Measurements from ENCODE around the gene UBE3B.

UBE3B gene

GRCh38 chr12:109549613-109550270 lies 72.3 kb downstream of the UBE3B start:
- DNase-seq (ENCODE audit: extremely low read depth in 1 of 2, low read depth in 1 of 2), result no peak

DNA sequence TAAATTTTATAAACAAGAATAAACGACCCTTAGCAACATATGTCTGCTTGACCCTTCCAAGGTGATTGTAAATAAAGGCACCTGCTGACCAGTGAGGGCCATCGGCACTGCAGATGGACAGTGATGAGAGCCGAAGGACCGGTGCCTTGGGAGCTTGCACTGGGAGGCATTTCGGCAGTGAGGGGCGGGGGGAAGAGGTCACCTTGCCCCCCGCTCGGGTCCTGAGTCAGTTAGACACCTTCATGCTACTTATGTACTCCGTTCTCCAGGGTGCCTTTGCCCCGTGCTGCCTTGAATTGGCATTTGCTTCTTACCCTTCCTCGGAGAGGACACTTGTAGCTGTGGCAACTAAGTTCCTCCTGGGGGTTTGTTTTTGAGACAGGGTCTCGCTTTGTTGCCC lies 72.8 kb downstream of the UBE3B start:
- no peak for DNase-seq (ENCODE audit: extremely low read depth in 1 of 2, low read depth in 1 of 2)

- DNase-seq (ENCODE audit: extremely low read depth in 1 of 2, low read depth in 1 of 2), result no peak
Measured at GRCh38 chr12:109551108-109551507, 73.7 kb downstream of the UBE3B start.

DNA sequence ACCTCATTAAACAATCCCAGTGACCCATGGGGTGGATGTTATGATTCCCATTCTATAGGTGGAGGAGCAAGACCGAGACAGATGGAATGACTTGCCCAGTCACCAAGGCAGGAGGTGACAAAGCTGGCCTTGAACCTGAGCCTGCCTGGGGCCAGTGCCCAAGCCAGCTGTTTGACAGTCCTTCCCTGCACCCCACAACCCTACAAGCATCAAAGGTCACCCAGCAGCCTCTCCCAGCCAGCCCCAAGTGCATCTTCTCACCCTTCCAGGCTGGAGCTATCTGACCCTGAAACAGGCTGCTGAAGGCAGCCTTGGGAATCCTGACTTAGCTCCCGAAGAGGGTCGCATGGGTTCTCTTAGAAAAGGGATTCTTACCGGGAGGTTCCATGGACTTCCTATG lies 75.5 kb downstream of the UBE3B start:
- DNase-seq (ENCODE audit: extremely low read depth in 1 of 2, low read depth in 1 of 2), result no peak

- no peak for DNase-seq (ENCODE audit: extremely low read depth in 1 of 2, low read depth in 1 of 2)
Measured at GRCh38 chr12:109553483-109553882, 76.0 kb downstream of the UBE3B start.

DNA sequence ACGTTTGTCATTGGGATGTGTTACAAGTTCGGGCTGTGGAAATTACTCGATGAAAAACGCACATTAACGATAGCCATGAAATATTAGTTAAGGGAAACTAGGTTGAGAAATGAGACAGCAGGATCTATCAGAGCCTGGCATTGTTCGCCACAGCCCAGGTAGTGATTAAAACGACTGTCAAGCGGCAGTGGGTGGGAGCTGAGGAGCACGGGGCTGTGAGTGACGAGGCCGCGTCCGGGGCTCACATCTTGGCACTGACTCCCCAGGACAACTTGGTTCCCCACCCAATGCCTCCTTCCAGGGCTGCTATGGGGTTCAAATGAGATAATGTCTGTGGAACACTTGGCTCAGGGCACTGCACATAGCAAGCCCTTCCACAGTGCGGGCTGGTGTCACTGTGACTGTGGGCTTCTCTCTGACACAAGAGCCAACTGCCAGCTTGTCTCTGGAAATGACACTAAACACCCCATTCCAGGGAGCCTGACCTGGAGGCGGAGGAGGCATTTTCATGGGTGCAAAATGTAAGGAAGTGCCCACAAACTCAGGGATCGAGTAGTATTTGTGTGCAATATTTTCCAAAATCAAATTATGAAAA lies 76.6 kb downstream of the UBE3B start:
- DNase-seq (ENCODE audit: extremely low read depth in 1 of 2, low read depth in 1 of 2), result no peak

DNA sequence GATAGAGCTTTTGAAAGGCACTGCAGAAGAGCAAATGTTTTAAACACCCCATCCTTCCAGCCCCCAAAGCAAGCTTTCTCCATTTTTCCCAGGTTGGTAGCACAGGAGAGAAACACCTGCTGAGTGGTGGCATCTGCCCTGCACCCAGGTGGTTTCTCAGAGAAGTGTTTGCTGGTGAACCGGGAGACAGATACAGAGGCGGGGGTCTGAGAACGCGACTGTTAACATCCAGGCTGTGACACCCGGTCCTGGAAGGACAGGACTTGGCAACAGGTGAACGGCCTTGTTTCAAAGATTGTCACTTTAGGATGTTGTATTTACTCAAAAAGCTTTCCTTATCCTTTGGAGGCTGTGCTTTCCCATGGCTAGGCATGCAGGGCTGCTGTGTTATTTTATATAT lies 77.3 kb downstream of the UBE3B start:
- DNase-seq (ENCODE audit: extremely low read depth in 1 of 2, low read depth in 1 of 2), result no peak

DNA sequence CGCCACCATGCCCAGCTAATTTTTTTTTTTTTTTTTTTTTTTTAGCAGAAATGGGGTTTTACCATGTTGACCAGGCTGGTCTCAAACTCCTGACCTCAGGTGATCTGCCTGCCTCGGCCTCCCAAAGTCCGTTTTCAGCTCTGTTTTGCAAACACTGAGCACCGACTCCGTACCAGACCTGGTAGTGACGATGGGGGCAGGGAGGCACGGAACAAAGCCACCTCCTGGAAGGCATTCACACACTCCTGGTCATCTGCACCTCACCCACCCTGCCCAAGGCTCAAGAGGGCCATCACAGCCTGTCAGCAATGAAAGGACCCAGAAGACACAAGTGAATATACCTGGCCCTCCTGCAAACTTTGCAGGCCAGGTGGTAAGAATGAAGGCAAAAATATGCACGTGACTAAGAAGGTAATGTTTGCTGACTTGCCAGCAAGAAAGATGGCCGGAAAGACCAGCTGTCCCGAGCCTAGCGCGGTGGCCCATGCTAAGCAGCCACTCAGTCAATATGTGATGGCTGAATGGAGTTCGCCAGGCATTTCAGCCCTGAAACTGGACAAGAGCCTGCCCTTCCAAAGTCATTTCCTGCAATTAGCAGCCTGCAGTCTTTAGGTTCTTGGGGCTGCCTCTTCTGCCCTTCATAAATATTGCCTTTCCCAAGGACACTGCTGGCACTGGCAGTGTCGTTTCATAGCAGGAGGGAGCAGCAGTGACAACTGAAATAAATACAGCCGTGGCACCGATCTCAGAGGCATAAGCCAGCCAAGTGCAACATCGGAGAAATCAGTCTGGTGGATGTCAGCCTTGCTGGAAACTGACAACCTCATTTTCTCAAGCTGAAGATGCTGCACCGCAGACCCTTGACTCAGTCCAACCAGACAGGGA lies 78.2 kb downstream of the UBE3B start:
- DNase-seq (ENCODE audit: extremely low read depth in 1 of 2, low read depth in 1 of 2), result no peak

- no peak for DNase-seq (ENCODE audit: extremely low read depth in 1 of 2, low read depth in 1 of 2)
Measured at GRCh38 chr12:109557200-109557599, 79.8 kb downstream of the UBE3B start.

DNA sequence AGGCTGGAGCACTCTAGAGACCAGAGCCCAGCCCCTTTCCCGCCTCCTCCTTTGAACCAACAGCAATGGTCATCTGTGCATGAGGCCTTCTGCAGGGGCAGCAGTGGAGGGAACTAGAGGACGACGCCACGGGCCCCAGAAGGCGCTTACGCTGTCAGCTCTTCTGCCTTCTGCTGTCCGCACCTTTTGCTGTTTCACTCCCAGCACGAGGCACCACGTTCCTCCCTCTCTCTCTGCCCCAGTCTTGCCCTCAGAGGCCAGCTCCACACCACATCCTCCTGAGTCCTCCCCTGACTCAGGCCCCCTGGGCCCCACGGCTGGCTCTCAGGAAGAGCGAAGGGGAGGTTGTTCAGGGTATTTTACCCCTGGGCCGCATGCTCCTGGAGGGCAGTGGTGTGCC lies 80.4 kb downstream of the UBE3B start:
- DNase-seq (ENCODE audit: extremely low read depth in 1 of 2, low read depth in 1 of 2), result no peak

- no peak for DNase-seq (ENCODE audit: extremely low read depth in 1 of 2, low read depth in 1 of 2)
Measured at GRCh38 chr12:109558374-109559199, 81.2 kb downstream of the UBE3B start.

DNA sequence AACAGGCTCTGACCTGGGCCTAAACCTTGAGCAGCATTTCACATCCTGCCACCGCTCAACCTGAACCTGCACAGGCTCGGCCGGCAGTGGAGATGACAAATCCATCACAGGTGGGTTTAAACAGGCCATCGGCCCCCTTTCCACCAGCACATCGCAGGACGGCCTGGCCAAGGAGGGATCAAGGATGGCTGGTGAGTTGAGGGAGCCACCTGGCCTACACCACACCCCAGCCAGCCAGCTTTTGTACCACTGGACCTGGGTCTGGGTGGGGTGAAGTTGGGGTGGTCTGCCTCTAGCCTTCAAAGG lies 81.7 kb downstream of the UBE3B start:
- DNase-seq (ENCODE audit: extremely low read depth in 1 of 2, low read depth in 1 of 2), result no peak

DNA sequence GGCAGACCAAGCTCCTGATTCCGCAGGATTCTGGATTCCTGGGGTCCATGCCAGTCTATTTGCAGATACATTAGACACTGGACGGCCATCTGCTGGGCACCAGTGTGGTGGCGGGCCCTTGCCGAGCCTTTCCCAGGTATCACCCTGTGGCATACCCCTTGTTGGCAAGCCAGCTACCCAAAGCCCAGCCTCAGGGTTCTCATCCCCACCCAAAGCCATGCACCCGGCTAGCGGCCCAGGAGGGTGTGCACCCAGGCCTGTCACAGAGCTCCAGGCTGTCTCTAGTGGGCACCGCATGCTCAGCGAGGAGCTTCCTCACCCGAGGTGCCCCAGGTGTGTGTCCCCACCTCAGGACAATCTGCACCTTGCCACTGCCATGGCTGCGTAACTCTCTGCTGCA lies 82.2 kb downstream of the UBE3B start:
- DNase-seq (ENCODE audit: extremely low read depth in 1 of 2, low read depth in 1 of 2), result no peak

DNA sequence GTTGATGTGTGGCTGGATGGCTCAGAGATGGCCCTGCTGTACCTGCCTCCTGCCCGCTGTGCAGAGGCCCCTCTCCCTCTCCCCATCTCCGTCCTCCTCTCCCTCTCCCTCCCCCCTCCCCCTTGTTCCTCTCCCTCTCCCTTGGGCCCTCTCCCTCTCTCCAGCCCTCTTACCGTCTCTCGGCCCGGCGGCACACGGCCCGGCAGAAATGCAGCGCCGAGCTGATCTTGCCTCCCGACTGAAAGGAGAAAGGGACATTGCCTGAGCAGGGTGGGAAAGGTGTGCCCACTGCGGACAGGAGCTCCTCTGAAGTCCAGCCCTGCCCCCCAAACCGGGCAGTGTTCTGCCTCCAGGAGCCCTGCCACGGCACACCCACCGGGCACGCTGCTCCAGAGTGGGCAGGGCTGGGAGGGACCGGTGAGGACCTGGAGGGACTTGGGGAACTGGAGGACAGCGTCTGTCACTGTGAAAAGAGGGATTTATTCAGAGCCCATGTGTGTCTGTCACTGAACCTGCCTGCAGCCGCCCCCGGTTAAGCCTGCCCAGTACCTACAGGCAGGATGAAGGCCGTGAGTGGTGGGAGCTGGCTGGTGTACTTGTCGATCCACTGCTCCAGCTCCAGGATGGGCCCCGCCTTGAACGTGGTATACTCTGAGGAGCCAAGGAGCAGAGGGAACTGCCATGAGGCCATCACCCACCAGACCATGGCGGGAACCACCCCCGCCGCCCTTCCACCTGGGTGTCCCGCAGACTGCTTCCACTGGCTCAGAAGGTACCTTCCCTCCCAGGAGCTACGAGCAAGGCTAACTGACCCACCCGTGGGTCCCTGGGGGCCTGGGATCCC lies 83.7 kb downstream of the UBE3B start:
- DNase-seq (ENCODE audit: extremely low read depth in 1 of 2, low read depth in 1 of 2), result no peak

DNA sequence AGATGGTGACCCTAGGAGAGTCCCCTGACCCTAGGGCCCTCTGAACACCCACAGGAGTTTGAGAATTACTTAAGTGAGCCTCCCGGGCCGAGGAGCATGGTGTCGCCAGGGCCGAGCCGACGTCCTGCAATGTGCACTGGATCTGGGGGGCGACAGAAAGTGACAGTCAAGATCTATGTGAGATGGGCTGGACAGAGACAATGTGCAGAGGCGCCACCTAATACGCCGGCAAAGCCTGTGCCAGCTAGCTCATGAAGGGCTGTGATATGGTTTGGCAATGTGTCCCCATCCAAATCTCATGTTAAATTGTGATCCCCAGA lies 84.2 kb downstream of the UBE3B start:
- no peak for DNase-seq (ENCODE audit: extremely low read depth in 1 of 2, low read depth in 1 of 2)

DNA sequence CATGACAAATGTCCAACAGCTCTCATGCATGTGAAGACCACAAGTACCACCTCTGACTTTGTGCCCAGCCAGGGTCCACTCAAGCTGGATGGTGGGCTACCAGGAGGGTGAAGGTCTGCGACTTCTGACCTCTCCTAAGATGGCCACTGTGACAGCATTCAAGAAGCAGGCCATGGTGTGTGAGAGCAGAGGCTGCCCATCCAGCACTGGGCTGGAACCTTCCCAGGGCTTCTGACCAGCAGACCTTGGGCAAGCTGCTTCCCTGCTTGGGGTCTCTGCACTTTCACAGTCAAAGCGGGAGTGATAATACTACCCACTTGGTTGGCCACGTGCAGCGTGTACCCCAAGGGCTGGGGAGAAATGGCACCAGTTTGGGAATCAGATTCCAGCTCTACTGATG lies 85.4 kb downstream of the UBE3B start:
- DNase-seq (ENCODE audit: extremely low read depth in 1 of 2, low read depth in 1 of 2), result no peak

GRCh38 chr12:109563291-109564284 lies 86.2 kb downstream of the UBE3B start:
- no peak for DNase-seq (ENCODE audit: extremely low read depth in 1 of 2, low read depth in 1 of 2)

DNA sequence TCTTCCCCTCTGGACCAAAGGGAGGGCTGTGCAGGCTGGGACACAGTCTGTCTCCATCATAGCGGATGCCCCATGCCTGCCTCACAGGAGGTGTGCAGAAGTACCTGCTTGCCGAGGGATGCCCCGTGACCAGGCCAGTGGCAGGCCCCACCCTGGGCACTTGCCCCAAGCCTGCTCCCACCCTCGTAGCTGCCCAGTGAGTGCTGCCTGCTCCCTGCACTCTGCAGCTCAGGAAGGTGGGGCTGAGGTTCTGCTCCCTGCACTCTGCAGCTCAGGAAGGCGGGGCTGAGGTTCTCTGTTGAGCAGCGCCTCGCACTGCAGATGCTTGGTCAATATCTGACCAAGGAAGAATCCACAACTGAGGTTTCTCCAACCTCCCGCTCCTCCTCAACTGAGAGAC lies 89.0 kb downstream of the UBE3B start:
- no peak for DNase-seq (ENCODE audit: extremely low read depth in 1 of 2, low read depth in 1 of 2)

GRCh38 chr12:109567296-109567695 lies 89.9 kb downstream of the UBE3B start:
- DNase-seq (ENCODE audit: extremely low read depth in 1 of 2, low read depth in 1 of 2), result no peak

Measured in activated CD8-positive, alpha-beta memory T cell treated with anti-CD3 and anti-CD28 coated beads for 1 hour (primary cell).